Stimulated activated CD4-positive, alpha-beta T cell treated with anti-CD3 and anti-CD28 coated beads, Interleukin-1b, Interleukin-23, amount 100 ng/mL, for 48 hours (primary cell): ENCODE data around the gene SMARCA4.
A peak's percentile ranks its signal among the peaks of the same experiment; 100 is the strongest.

Source experiments
- DNase-seq: peaks from one replicate; pipeline ENCODE4 v3.0.0-alpha.2; 2020

Gene SMARCA4

GRCh38 chr19:11017275-11018035 lies 56.6 kb downstream of the SMARCA4 start:
- DNase-seq: no peak

DNA sequence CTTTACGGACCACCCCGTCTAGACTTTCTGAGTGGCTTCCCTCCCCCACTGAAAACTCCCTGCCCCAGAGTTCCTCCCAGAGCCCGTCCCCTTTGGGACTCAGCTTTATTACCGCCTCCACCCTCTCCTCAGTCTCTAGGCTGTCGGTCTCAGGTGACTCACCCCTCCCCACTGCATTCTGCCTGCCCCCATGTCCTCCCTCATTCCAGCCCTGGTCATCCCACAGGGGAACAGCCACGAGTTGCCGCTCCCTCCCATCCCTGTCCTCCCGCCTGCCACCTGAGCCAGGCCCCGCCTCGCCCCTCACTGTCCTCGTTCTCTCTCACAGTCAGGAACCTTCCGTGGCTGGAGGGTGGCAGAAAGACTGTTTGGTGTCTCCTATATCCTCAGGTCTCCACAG lies 57.3 kb downstream of the SMARCA4 start:
- no peak for DNase-seq

GRCh38 chr19:11018763-11019162 lies 57.9 kb downstream of the SMARCA4 start:
- no peak for DNase-seq

GRCh38 chr19:11019262-11019661 lies 58.4 kb downstream of the SMARCA4 start:
- DNase-seq: no peak

DNA sequence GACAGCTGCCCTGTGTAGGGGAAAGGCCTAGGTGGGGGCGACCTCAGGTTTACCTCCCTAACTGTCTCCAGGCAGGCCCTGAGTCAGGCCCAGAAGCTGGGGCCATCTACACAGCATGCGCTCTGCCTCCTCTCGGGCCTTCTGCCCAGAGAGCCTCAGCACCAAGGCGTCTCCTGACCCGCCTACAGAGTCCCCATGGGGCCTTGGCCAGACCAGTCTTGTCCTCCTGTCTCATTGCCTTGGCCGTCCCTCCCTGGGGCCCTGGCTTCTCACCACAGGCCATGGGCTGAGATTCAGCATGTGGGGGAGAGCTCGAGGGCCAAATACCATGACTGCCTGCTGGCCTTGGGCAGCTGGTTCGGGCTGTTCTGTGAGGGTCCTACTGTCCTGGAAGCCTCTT lies 59.0 kb downstream of the SMARCA4 start:
- DNase-seq: no peak

DNA sequence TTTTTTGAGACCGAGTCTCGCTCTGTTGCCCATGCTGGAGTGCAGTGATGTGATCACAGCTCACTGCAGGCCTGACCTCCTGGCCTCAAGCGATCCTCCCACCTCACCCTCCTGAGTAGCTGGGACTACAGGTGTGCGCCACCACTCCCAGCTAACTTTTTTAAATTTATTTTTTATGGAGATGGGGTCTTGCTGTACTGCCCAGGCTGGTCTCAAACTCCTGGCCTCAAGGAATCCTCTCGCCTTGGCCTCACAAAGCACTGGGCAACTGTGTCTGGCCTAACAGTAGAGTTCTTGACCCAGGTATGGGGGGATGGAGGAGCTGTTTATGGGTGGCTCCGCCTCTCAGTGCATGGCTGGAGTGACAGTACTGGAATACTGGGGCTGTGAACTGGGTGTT lies 59.6 kb downstream of the SMARCA4 start:
- no peak for DNase-seq

DNA sequence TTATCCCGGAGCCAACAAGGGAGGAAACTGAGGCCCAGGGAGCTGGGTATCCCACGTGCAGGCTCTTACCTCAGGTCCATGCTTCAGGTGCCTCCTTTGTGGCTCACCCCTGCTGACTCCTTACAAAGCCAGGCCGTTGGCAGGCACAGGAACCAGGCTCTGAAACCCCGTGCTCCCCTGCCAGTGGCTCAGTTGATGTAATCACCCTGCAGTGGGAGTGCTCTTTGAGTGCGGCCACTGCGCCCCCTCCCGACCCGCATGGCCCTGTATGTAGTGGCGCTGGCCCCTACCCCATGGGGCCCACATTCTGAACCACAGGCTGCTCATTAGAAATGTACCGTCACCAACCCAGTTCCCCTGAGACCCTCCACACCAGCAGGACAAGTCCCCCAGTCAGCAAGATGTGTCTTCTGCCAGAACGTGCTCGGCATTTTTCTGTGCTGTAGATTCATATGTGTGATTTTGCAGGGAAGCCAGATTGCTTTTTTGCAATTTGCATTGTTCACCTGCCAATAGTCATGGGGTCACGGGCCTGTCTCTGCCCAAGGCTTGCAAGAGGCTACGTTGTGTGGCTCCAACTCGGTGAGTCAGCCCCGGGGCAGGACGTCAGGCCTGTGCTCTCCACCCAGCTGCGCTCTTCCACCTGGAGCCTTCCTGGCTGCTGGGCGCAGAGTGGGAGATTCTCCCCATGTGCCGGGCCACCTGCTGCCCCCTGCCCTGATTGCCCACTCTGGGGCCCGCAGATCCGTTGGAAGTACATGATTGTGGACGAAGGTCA lies 60.3 kb downstream of the SMARCA4 start:
- no peak for DNase-seq

DNA sequence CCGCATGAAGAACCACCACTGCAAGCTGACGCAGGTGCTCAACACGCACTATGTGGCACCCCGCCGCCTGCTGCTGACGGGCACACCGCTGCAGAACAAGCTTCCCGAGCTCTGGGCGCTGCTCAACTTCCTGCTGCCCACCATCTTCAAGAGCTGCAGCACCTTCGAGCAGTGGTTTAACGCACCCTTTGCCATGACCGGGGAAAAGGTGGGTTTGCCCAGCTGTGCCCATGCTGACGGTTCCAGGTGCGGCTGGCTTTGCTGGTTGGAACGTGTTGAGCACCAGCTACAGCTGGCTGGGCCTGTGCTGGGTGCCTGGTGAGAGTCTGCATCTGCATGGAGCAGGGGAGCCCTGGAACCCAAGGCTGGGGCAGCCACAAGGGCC lies 60.9 kb downstream of the SMARCA4 start:
- DNase-seq: no peak

- no peak for DNase-seq
Measured at GRCh38 chr19:11023016-11023415, 62.2 kb downstream of the SMARCA4 start.

GRCh38 chr19:11023710-11024109 lies 62.9 kb downstream of the SMARCA4 start:
- DNase-seq: no peak

GRCh38 chr19:11024259-11024658 lies 63.4 kb downstream of the SMARCA4 start:
- DNase-seq: no peak

GRCh38 chr19:11025006-11025405 lies 64.2 kb downstream of the SMARCA4 start:
- DNase-seq: no peak

DNA sequence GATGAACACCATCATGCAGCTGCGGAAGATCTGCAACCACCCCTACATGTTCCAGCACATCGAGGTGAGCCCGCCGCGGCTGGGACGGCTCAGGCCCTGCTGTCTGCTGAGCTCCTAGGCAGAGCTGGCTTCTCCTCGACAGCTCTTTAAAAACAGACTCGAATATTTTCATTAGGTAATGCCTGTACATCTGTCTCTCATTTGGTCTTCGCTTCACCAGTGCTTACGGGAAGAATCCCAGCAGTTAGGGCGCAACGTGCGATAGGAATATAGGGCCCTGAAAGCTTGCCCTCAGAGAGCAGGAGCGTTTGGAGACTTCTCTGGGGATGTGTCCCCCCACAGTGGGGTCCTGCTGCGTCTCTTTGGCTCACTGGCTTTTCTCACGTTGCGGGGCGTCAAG lies 64.6 kb downstream of the SMARCA4 start:
- DNase-seq: no peak

DNA sequence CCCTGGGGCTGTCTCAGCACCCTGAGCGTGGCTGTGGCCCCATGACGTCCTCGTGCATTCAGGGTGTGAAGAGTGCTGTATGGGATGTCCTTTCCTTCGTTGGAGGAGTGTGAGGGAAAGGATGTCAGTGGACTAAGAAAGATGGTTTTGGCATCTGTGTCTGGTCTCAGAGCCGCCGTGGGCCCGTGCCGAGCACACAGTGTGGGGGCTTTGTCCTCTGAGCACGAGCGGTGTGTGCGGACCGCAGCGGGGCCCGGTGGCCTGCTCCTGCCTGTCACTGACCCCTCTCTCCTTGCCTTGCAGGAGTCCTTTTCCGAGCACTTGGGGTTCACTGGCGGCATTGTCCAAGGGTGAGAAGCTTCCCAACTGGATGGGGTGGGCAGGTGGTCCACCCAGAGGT lies 65.2 kb downstream of the SMARCA4 start:
- DNase-seq: no peak

DNA sequence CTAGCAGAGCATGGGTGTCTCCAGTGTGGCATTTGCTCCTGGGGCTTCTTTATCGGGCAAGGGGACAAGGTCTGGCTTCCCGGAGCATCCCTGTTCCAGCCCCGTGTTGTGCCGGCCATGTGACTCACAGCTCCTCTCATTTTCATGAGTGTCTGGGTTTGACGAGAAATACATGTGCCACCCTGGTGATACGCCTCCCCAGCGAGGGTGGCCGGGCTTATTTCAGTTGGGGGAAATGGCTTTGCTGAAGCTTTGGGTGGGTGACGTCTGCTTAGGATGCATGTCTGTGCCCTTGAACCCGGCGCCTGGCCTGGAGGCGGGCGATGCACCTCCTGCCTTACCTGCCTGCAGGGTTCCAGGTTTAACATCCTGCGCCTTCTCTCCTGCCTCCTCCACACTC lies 66.6 kb downstream of the SMARCA4 start:
- no peak for DNase-seq

GRCh38 chr19:11028146-11028545 lies 67.3 kb downstream of the SMARCA4 start:
- DNase-seq: no peak

- no peak for DNase-seq
Measured at GRCh38 chr19:11031421-11032070, 70.7 kb downstream of the SMARCA4 start.

DNA sequence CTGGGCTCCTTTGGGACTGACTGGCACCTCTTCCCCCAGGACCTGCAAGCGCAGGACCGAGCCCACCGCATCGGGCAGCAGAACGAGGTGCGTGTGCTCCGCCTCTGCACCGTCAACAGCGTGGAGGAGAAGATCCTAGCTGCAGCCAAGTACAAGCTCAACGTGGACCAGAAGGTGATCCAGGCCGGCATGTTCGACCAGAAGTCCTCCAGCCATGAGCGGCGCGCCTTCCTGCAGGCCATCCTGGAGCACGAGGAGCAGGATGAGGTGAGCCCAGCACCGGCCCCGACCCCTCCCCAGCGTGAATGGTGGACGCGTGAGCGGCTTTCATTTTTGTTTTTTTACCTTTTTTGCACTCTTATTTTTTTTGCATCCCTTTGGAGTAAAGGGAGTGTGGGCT lies 72.4 kb downstream of the SMARCA4 start:
- no peak for DNase-seq

DNA sequence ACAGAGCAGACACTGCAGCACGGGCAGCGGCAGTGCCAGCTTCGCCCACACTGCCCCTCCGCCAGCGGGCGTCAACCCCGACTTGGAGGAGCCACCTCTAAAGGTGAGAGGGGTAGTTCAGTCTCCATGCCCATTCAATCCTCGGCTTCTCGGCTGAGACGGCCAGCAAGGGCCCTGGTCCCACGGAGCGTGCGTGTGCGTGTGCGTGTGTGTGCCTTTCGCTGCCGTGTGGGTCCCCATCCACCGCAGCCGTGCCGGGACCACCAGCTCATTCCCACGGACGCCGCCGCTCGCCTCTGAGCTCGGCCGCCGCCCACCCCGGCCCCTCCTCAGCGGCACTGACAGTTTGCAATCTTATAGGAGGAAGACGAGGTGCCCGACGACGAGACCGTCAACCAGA lies 72.9 kb downstream of the SMARCA4 start:
- no peak for DNase-seq

DNA sequence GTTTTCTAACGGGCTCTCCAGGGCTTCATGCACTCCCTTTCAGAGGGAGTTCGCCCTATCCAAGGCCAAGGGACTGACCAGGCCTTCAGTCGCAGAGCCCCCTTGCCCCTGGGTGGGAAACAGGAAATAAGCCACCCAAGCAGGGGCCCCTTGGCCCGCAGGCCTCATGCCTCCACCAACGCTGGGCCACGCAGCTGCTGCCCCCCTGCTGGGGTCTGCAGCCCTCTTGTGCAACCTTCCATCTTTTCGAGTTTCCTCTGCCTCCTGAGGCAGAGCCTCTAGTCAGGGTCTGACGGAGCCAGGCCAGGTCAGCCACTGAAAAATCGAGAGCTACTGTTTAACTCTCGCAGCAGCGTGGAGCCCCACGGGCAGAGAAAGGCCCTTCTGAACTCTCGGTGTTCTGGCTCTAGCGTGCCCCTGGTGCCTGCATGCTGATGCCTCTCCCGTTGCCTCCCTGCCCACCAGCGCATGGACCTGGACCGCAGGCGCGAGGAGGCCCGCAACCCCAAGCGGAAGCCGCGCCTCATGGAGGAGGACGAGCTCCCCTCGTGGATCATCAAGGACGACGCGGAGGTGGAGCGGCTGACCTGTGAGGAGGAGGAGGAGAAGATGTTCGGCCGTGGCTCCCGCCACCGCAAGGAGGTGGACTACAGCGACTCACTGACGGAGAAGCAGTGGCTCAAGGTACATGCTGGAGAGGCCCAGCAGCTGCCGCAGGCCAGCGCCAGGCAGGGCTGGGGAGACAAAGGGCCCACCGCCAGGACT lies 73.8 kb downstream of the SMARCA4 start:
- DNase-seq: no peak

DNA sequence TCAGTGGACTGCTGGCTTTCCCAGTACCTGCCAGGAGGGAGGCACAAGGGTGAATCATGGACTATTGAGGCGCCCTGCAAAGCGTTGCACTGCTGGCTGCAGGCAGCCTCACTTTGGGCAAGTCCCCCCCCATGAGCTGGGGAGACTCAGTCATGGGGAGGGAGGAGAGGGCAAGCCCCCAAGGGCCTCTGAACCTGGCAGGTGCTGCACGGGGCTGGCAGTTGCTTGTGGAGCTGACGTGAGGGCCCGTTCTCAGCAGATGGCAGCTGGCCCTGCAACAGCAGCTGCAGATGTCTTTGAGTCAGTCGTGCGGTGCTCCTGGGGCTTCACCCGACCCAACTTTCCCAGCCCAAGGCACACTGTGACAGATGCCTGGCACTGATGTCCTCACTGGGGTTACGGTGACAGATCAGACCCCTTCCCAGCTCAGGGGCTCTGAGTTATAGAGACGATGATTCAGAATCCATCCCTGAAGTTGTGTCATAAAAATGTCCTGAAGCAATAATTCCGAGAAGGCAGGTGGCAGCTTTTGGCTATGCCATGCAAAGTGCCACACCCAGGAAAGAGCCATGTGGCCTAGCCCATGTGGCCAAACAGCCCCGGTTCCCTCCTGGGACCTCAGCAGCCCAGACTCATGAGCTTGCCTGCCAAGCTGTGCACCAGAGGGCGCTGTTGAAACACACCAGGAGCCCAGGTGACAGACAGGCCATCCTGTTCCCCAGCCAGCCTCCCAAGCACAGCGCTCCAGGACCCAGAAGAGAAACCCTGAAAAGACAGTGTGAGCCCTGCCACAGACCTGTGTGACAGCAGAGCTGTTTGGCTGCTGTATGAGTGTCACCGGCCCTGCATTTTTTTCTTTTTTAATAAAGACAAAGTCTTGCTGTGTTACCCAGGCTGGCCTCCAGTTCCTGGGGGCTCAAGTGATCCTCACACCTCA lies 74.9 kb downstream of the SMARCA4 start:
- DNase-seq: peak; percentile 87

DNA sequence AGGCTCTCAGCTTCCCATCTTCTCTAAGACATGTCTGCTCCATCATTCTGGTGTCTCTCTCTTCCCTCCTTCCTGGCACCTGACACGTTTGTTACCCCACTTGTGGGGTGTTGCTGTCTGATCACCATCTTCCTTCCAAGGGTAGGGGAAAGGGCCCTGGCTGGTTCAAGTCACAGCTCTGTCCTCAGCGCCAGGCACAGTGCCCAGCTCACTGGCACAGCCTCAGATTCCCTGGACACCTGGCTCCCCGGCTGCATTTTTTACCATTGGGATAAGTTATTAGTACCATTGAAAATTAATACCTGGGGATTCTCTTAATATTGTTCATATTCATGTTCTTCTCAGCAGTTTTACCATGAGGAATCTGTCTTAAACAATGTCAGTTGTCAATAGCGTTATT lies 77.7 kb downstream of the SMARCA4 start:
- no peak for DNase-seq
